Activated naive CD4-positive, alpha-beta T cell treated with anti-CD3 and anti-CD28 coated beads, Interleukin-2, amount 10 ng/mL, durations not matched to agents 7 days and 5 days (primary cell): Measurements from ENCODE around the gene DNAH10.

Source experiments
- CTCF ChIA-PET: fragments of 350-600 bp; sonication (Branson Sonifier 250); formaldehyde crosslinking; loops from one replicate; lab custom pipeline; 2021; ENCODE audit warnings: antibody characterized with exemption; lab: Charles Lee
- DNase-seq: peaks from one replicate; pipeline ENCODE4 v3.0.0-alpha.2; 2020
- H3K27ac Mint-ChIP-seq: one replicate; pipeline ENCODE4 v1.8.0; 2021; ENCODE audit warnings: mild to moderate bottlenecking, moderate library complexity, mixed read lengths
- H3K27me3 Mint-ChIP-seq: one replicate; pipeline ENCODE4 v1.8.0; 2021; ENCODE audit warnings: mild to moderate bottlenecking, mixed read lengths
- H3K36me3 Mint-ChIP-seq: one replicate; pipeline ENCODE4 v1.8.0; 2021; ENCODE audit warnings: mixed read lengths
- H3K4me1 Mint-ChIP-seq: one replicate; pipeline ENCODE4 v1.8.0; 2021; ENCODE audit warnings: mixed read lengths
- H3K4me3 Mint-ChIP-seq: one replicate; pipeline ENCODE4 v1.8.0; 2021; ENCODE audit warnings: mild to moderate bottlenecking, moderate library complexity, mixed read lengths
- H3K9me3 Mint-ChIP-seq: one replicate; pipeline ENCODE4 v1.8.0; 2021; ENCODE audit warnings: mixed read lengths

DNAH10 gene

GRCh38 chr12:123754041-123754772 lies 7.9 kb upstream of the DNAH10 start:
- no peaks in the 10 kb centered on the region for H3K27me3 Mint-ChIP-seq
- H3K4me1 Mint-ChIP-seq, result no peaks in the 10 kb centered on the region
- peaks cover 20% of the 10 kb centered on the region for H3K36me3 Mint-ChIP-seq
- no peak for DNase-seq
- no peaks in the 10 kb centered on the region for H3K9me3 Mint-ChIP-seq
- no peak overlapping the region for H3K27ac Mint-ChIP-seq
- H3K4me3 Mint-ChIP-seq, result no peak overlapping the region
- CTCF ChIA-PET, result interaction anchor here (0.7 kb wide), 1 partner anchor 123 kb away, joined by 3 read pairs; no protein-coding TSS in a partner anchor

GRCh38 chr12:123757561-123757960 lies 4.5 kb upstream of the DNAH10 start:
- CTCF ChIA-PET, result no interaction called here
- Mint-ChIP-seq H3K27me3 (peaks cover 5% of the 10 kb centered on the region), H3K9me3 (no peaks in the 10 kb centered on the region), H3K27ac (no peak overlapping the region), H3K4me1 (peaks cover 4% of the 10 kb centered on the region), H3K4me3 (no peak overlapping the region), H3K36me3 (peaks cover 14% of the 10 kb centered on the region)
- DNase-seq, result no peak

DNA sequence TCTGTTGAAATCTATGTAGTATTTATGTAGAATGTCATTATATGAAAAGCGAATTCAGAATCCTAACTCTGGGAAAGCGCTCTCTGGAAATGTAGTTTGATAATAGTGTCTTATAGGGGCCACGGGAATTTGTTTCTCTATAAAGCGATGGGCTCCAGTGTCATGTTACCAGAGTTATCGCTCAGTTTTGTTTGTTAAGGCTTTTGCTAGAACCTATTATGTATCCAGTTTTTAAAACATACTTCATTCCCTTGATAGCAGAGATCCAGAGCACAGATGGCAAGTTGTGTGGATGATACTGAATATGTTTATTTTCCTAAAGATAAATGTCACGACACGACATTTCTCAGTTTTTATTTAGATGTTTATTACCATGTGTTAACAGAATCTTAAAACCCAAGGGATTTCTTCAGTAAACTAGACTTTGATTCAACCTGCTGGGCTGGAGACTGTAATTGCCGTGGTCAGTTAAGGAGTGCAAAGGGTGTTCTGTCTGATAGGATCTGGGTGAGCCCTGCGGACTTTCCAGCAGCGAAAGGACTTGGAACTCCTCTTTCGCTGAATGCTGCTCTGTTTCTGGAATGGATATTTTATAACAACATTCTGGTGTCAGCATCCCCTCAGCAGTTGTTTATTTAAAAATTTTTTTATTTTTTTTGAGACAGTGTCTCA lies 1.7 kb upstream of the DNAH10 start:
- peaks cover 7% of the 10 kb centered on the region for H3K36me3 Mint-ChIP-seq
- no peaks in the 10 kb centered on the region for H3K9me3 Mint-ChIP-seq
- CTCF ChIA-PET, result no interaction called here
- no peak for DNase-seq
- H3K27me3 Mint-ChIP-seq, result peaks cover 24% of the 10 kb centered on the region
- no peak overlapping the region for H3K27ac Mint-ChIP-seq
- H3K4me3 Mint-ChIP-seq, result no peak overlapping the region
- peaks cover 4% of the 10 kb centered on the region for H3K4me1 Mint-ChIP-seq

GRCh38 chr12:123762715-123763052 lies 583 bp downstream of the DNAH10 start:
- H3K4me1 Mint-ChIP-seq, result peaks cover 9% of the 10 kb centered on the region
- H3K4me3 Mint-ChIP-seq, result peak overlapping the region; percentile 75
- CTCF ChIA-PET, result interaction anchor here (0.8 kb wide), 1 partner anchor 19 kb away, joined by 3 read pairs; no protein-coding TSS in a partner anchor
- H3K27ac Mint-ChIP-seq, result no peak overlapping the region
- no peaks in the 10 kb centered on the region for H3K36me3 Mint-ChIP-seq
- peaks cover 35% of the 10 kb centered on the region for H3K27me3 Mint-ChIP-seq
- no peak for DNase-seq
- H3K9me3 Mint-ChIP-seq, result no peaks in the 10 kb centered on the region

GRCh38 chr12:123763093-123763492 lies 992 bp downstream of the DNAH10 start:
- CTCF ChIA-PET, result interaction anchor here (0.8 kb wide), 1 partner anchor 19 kb away, joined by 3 read pairs; no protein-coding TSS in a partner anchor

GRCh38 chr12:123764109-123764508 lies 2.0 kb downstream of the DNAH10 start:
- CTCF ChIA-PET, result no interaction called here
- no peak overlapping the region for H3K27ac Mint-ChIP-seq

More at GRCh38 chr12:123763093-123763492, 992 bp downstream of the DNAH10 start:
- Mint-ChIP-seq H3K4me1 (peaks cover 11% of the 10 kb centered on the region), H3K36me3 (no peaks in the 10 kb centered on the region), H3K27ac (no peak overlapping the region), H3K27me3 (peaks cover 39% of the 10 kb centered on the region), H3K4me3 (no peak overlapping the region), H3K9me3 (no peaks in the 10 kb centered on the region)
- no peak for DNase-seq

DNA sequence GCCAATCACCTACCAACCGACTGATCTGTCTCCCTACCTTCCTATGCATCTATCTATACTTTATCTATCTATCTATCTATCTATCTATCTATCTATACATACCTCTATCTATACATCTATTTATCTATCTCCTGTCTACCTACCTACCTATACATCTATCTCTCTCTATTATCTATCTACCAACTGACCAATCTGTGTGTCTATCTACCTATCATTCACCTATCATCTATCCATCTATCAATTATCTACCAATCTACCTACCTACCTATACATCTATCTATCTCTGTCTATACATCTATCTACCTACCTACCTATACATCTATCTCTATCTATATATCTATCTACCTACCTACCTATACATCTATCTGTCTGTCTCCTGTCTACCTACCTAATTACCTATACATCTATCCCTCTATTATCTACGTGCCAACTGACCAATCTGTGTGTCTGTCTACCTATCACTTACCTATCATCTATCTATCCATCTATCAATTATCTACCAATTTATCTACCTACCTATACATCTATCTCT lies 3.5 kb downstream of the DNAH10 start:
- H3K9me3 Mint-ChIP-seq, result no peaks in the 10 kb centered on the region
- H3K36me3 Mint-ChIP-seq, result no peaks in the 10 kb centered on the region
- H3K27me3 Mint-ChIP-seq, result peaks cover 44% of the 10 kb centered on the region
- no peak overlapping the region for H3K4me3 Mint-ChIP-seq
- H3K27ac Mint-ChIP-seq, result no peak overlapping the region
- DNase-seq, result no peak
- H3K4me1 Mint-ChIP-seq, result peaks cover 15% of the 10 kb centered on the region
- CTCF ChIA-PET, result no interaction called here

More at GRCh38 chr12:123764109-123764508, 2.0 kb downstream of the DNAH10 start:
- H3K9me3 Mint-ChIP-seq, result no peaks in the 10 kb centered on the region
- no peak overlapping the region for H3K4me3 Mint-ChIP-seq
- H3K4me1 Mint-ChIP-seq, result peaks cover 15% of the 10 kb centered on the region
- H3K36me3 Mint-ChIP-seq, result no peaks in the 10 kb centered on the region
- peaks cover 41% of the 10 kb centered on the region for H3K27me3 Mint-ChIP-seq
- no peak for DNase-seq

DNA sequence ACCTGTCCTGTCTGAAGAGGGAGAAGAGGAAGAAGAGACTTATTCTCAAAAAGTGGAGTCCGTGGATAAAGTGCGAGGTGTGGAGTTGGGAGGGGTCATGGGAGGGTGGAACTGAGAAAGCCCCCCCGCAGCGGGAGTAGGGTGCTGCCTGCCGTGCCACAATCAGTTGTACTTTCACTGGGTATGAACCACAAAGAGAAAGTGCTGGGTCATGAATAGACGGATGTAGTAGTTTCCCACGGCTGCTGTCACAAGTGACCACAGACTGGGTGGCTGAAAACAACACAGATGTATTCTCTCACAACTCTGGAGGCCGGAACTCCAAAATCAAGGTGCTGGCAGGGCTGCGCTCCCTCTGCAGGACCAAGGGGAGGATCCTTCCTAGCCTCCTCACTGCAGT lies 5.5 kb downstream of the DNAH10 start:
- Mint-ChIP-seq H3K27me3 (peaks cover 50% of the 10 kb centered on the region), H3K4me3 (no peak overlapping the region), H3K36me3 (no peaks in the 10 kb centered on the region), H3K4me1 (peaks cover 11% of the 10 kb centered on the region), H3K9me3 (no peaks in the 10 kb centered on the region), H3K27ac (no peak overlapping the region)
- peak; percentile 60 for DNase-seq
- CTCF ChIA-PET, result no interaction called here

GRCh38 chr12:123771261-123771660 lies 9.2 kb downstream of the DNAH10 start:
- Mint-ChIP-seq H3K27ac (no peak overlapping the region), H3K27me3 (peaks cover 38% of the 10 kb centered on the region), H3K9me3 (peaks cover 7% of the 10 kb centered on the region), H3K4me1 (peaks cover 11% of the 10 kb centered on the region), H3K36me3 (no peaks in the 10 kb centered on the region), H3K4me3 (no peak overlapping the region)
- DNase-seq, result no peak
- CTCF ChIA-PET, result no interaction called here

GRCh38 chr12:123772074-123772473 lies 10.0 kb downstream of the DNAH10 start:
- H3K27me3 Mint-ChIP-seq, result peaks cover 37% of the 10 kb centered on the region
- H3K4me3 Mint-ChIP-seq, result no peak overlapping the region
- peaks cover 7% of the 10 kb centered on the region for H3K9me3 Mint-ChIP-seq
- CTCF ChIA-PET, result no interaction called here
- no peak overlapping the region for H3K27ac Mint-ChIP-seq
- peaks cover 11% of the 10 kb centered on the region for H3K4me1 Mint-ChIP-seq
- H3K36me3 Mint-ChIP-seq, result no peaks in the 10 kb centered on the region
- no peak for DNase-seq

- Mint-ChIP-seq H3K4me3 (no peak overlapping the region), H3K27me3 (peaks cover 28% of the 10 kb centered on the region), H3K36me3 (no peaks in the 10 kb centered on the region), H3K4me1 (peaks cover 2% of the 10 kb centered on the region), H3K27ac (no peak overlapping the region), H3K9me3 (peaks cover 7% of the 10 kb centered on the region)
- CTCF ChIA-PET, result no interaction called here
- no peak for DNase-seq
Measured at GRCh38 chr12:123773375-123773774, 11.3 kb downstream of the DNAH10 start.

DNA sequence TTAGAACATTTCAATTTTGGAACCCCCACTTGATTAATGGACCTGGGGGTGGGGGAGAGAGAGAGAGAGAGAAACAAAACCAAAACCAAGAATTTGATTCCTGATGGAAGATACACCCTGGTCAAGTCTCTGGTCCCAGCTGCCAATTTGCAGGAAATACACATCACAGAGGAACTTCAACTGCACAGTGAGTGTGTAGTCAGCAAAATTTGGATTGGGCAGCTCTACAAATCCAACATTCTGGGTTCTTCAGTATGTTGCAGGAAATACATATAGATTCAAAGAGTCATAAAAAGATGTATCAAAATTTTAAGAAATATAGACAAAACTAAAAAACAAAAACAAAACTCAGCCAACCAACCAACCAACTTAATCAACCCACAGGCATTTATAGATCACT lies 17.4 kb downstream of the DNAH10 start:
- Mint-ChIP-seq H3K27me3 (peaks cover 23% of the 10 kb centered on the region), H3K36me3 (no peaks in the 10 kb centered on the region), H3K27ac (no peak overlapping the region), H3K4me3 (no peak overlapping the region), H3K4me1 (no peaks in the 10 kb centered on the region), H3K9me3 (peaks cover 2% of the 10 kb centered on the region)
- CTCF ChIA-PET, result no interaction called here
- no peak for DNase-seq

DNA sequence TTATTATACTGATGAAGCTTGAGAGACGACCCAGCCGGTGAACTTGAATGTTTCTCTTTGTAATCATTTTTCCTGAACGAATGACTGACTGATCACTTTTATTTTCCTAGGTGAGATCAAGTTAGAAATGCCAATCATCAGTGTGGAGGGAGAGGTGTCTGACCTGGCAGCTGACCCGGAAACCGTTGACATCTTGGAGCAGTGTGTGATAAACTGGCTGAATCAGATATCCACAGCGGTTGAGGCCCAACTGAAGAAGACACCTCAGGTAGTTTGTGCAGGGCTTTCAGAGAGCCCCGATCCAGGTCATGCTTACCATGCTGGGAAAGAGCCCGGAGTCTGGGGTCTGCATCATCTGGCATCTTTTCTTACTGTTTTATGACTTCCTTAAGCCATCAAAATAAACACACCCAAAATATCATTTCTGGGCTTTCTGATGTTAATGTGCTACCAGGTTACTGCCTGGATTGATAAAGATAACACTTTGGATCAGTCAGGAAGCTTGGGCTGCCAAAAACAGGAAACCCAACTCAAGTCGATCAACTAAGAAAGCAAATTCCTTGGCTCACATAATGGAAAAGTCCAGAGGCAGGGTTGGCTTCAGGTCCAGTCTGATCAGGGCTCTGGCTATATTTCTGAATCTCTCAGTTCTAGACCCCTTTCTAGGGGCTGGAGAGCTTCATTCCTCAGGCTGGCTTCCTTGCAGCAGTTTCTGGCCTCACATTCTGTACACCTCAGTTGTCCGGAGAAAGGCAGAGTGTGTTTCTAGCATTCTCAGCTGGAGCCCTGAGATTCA lies 21.1 kb downstream of the DNAH10 start:
- H3K36me3 Mint-ChIP-seq, result no peaks in the 10 kb centered on the region
- H3K4me3 Mint-ChIP-seq, result no peak overlapping the region
- H3K4me1 Mint-ChIP-seq, result no peaks in the 10 kb centered on the region
- no peak for DNase-seq
- H3K9me3 Mint-ChIP-seq, result no peaks in the 10 kb centered on the region
- CTCF ChIA-PET, result interaction anchor here (1.7 kb wide), 1 partner anchor 9 kb away, joined by 4 read pairs; no protein-coding TSS in a partner anchor
- peaks cover 16% of the 10 kb centered on the region for H3K27me3 Mint-ChIP-seq
- H3K27ac Mint-ChIP-seq, result no peak overlapping the region

GRCh38 chr12:123787466-123787865 lies 25.4 kb downstream of the DNAH10 start:
- Mint-ChIP-seq H3K4me3 (no peak overlapping the region), H3K27me3 (peaks cover 8% of the 10 kb centered on the region), H3K36me3 (no peaks in the 10 kb centered on the region), H3K9me3 (no peaks in the 10 kb centered on the region), H3K4me1 (no peaks in the 10 kb centered on the region), H3K27ac (no peak overlapping the region)
- DNase-seq, result no peak
- CTCF ChIA-PET, result no interaction called here
